ENCODE data around the gene DENND1A. TPM values are rescaled to one million over a fixed set of nuclear protein-coding genes. Genes with fewer than 3 reads are reported as not detected.

Gene DENND1A
- total and polyA plus RNA-seq, 2 of the 13 experiments (the other 11 are each of a cell fraction or from before 2014, with no cell fraction given) = 14.8 to 30.1 TPM

GRCh38 chr9:123368023-123368422, 561.9 kb downstream of the DENND1A start:
- WGBS (ENCODE audit: low lambda C conversion rate) = 45% methylated on average over 8 of the region's 10 CpGs
- Histone ChIP-seq H3K9me3 (ENCODE audit: low read length) (no peaks in the 10 kb centered on the region), H4K20me1 (ENCODE audit: insufficient read depth, low read length) (no peaks in the 10 kb centered on the region), H3K27me3 (ENCODE audit: control insufficient read depth in 1 of 2, insufficient read depth in 2 of 2, low read length in 2 of 2) (peaks cover 9 to 26% of the 10 kb centered on the region in 2 experiments), H2AFZ (ENCODE audit: low read length) (no peak overlapping the region), H3K4me1 (ENCODE audit: insufficient read depth, low read length) (peaks cover 25% of the 10 kb centered on the region), H3K27ac (ENCODE audit: extremely low read length, insufficient read depth, low read length) (no peak overlapping the region), H3K36me3 (replicated peaks in 1 of 2; ENCODE audit: control insufficient read depth in 1 of 2, insufficient read depth in 2 of 2, low read length in 2 of 2) (no peaks in the 10 kb centered on the region), H3K4me3 (replicated peaks in 1 of 3; ENCODE audit: insufficient read depth in 1 of 3, low read depth in 2 of 3, low read length in 3 of 3) (no peak overlapping the region), H3K9ac (ENCODE audit: insufficient read depth, low read depth, low read length) (no peak overlapping the region), H3K4me2 (ENCODE audit: low read depth, low read length) (no peak overlapping the region), H3K79me2 (ENCODE audit: insufficient read depth, low read length) (no peaks in the 10 kb centered on the region)
- intact Hi-C loops (cut with micrococcal nuclease; ENCODE audit: unreplicated experiment) = no loop called here
- in situ Hi-C loops (cut with HindIII; ENCODE audit: extremely low pct_ligation_motif_present, low pct_unique_long_range_greater_than_20kb) = no loop called here
- ChIA-PET CTCF (ENCODE audit: low intra/inter-chr PET ratio, low total read pairs) (no interaction called here), POLR2A (no interaction called here)
- no TSS peak for BruUV-seq (replicated peaks)
- FAIRE-seq (no peak), ATAC-seq (no peak), DNase-seq (ENCODE audit: low spot score) (no peak)
- no peak for TF ChIP-seq ZXDC (CRISPR knock-in tag; IDR thresholded peaks at IDR 0.05)
- no peak for TF ChIP-seq CBX5 (CRISPR knock-in tag; IDR thresholded peaks at IDR 0.05; ENCODE audit: borderline replicate concordance)
- no peak for TF ChIP-seq SYNCRIP (IDR thresholded peaks at IDR 0.05; ENCODE audit: insufficient read depth, low read depth, low read length)
- TF ChIP-seq ZSCAN22 (CRISPR knock-in tag; IDR thresholded peaks at IDR 0.05) = no peak
- TF ChIP-seq PHF5A (CRISPR knock-in tag; IDR thresholded peaks at IDR 0.05; ENCODE audit: low read depth, unreplicated experiment) = no peak
- no peak for TF ChIP-seq DZIP1 (CRISPR knock-in tag; IDR thresholded peaks at IDR 0.05)
- TF ChIP-seq ZBTB25 (CRISPR knock-in tag; IDR thresholded peaks at IDR 0.05) = no peak
- no peak for TF ChIP-seq SNAPC5 (CRISPR knock-in tag; IDR thresholded peaks at IDR 0.05; ENCODE audit: borderline replicate concordance)
- TF ChIP-seq ZNF558 (CRISPR knock-in tag; IDR thresholded peaks at IDR 0.05; ENCODE audit: borderline replicate concordance) = no peak
- no peak for TF ChIP-seq ZMYM4 (CRISPR knock-in tag; IDR thresholded peaks at IDR 0.05)
- TF ChIP-seq ZNF704 (CRISPR knock-in tag; IDR thresholded peaks at IDR 0.05; ENCODE audit: borderline replicate concordance) = no peak
